ENCODE results near the gene NPR1.

Gene NPR1

GRCh38 chr1:153678519-153679336 lies at the start of gene NPR1:
Gene NPR1 (plus strand): TSS chr1:153678688. CDS start chr1:153679109, 421 bp downstream.
- TF ChIP-seq CTCF (IDR thresholded peaks at IDR 0.05; ENCODE audit: low read depth, low read length, poor library complexity, severe bottlenecking) (no peak), EZH2phosphoT487 (IDR thresholded peaks at IDR 0.05; ENCODE audit: borderline replicate concordance, low read length) (no peak)
- Histone ChIP-seq H3K4me2 (ENCODE audit: low read length) (peak within 1 kb of the TSS; percentile 54), H3F3A (ENCODE audit: control insufficient read depth, insufficient read depth) (no peaks in the 10 kb centered on the region), H3K4me3 (ENCODE audit: low read length) (peak within 1 kb of the TSS; percentile 48), H3K27ac (ENCODE audit: low read depth, low read length) (no peak within 1 kb of the TSS), H3K9me3 (ENCODE audit: control insufficient read depth, insufficient read depth, low read length) (no peaks in the 10 kb centered on the region), H3K27me3 (ENCODE audit: control insufficient read depth, low read length) (peaks cover 51% of the 10 kb centered on the region), H3K9me2 (replicated peaks; ENCODE audit: control insufficient read depth, low read length) (no peaks in the 10 kb centered on the region), H3K36me3 (ENCODE audit: control insufficient read depth, low read length) (no peaks in the 10 kb centered on the region), H3K79me2 (ENCODE audit: control insufficient read depth, low read length) (no peaks in the 10 kb centered on the region), H3K4me1 (ENCODE audit: control insufficient read depth, low read length) (peaks cover 9% of the 10 kb centered on the region), H4K20me1 (ENCODE audit: control insufficient read depth, insufficient read depth, low read depth, low read length) (no peaks in the 10 kb centered on the region)

DNA sequence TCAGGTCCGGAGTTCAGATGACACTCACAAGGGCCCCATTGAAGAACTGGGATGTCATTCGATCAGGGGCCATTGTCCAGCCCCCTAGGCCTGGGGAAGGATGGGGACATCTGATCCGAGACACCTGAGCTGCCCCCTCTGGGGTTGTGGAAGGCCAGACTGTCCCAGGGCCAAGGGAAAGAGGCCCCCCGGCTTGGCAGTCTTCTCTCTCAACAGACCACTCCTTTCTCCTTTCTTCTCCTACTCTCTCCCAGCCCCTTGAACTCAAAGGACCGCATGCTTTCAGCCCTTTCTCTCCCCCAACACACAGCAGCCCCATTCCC lies 49.2 kb upstream of the NPR1 start:
- Histone ChIP-seq H3K4me2 (ENCODE audit: low read length) (no peak overlapping the region), H3K27ac (ENCODE audit: low read depth, low read length) (no peak overlapping the region), H3K27me3 (ENCODE audit: control insufficient read depth, low read length) (no peaks in the 10 kb centered on the region), H3K9me3 (ENCODE audit: control insufficient read depth, insufficient read depth, low read length) (no peaks in the 10 kb centered on the region), H3K9me2 (replicated peaks; ENCODE audit: control insufficient read depth, low read length) (no peaks in the 10 kb centered on the region), H3K36me3 (ENCODE audit: control insufficient read depth, low read length) (peaks cover 7% of the 10 kb centered on the region), H3F3A (ENCODE audit: control insufficient read depth, insufficient read depth) (peaks cover 5% of the 10 kb centered on the region; the same call in 1 of the 2 replicates), H4K20me1 (ENCODE audit: control insufficient read depth, insufficient read depth, low read depth, low read length) (no peaks in the 10 kb centered on the region), H3K4me3 (ENCODE audit: low read length) (no peak overlapping the region), H3K4me1 (ENCODE audit: control insufficient read depth, low read length) (peaks cover 50% of the 10 kb centered on the region), H3K79me2 (ENCODE audit: control insufficient read depth, low read length) (peaks cover 13% of the 10 kb centered on the region)
- no peak for TF ChIP-seq EZH2phosphoT487 (IDR thresholded peaks at IDR 0.05; ENCODE audit: borderline replicate concordance, low read length)
- TF ChIP-seq CTCF (IDR thresholded peaks at IDR 0.05; ENCODE audit: low read depth, low read length, poor library complexity, severe bottlenecking), result no peak

DNA sequence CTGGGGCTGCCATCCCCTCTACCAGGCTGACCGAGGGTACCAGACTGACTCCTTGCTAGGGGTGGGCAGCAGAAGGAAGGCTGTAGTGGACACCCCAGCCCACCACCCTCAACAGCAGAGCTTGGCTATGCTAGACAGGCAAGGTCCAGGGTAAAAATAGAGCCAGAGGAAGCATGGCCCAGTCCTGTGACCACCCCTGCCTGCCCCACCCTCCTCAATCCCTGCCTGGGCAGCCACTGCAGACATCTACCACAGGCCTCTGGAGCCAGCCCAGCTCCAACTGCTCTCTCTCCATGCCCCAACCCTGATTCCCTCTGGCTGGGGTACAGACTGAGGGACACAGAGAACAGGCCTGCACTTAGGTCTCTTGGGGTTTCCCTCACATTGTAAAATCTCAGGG lies 48.5 kb upstream of the NPR1 start:
- no peaks in the 10 kb centered on the region for H3K9me3 ChIP-seq (ENCODE audit: control insufficient read depth, insufficient read depth, low read length)
- no peaks in the 10 kb centered on the region for H3K9me2 ChIP-seq (replicated peaks; ENCODE audit: control insufficient read depth, low read length)
- no peaks in the 10 kb centered on the region for H3K27me3 ChIP-seq (ENCODE audit: control insufficient read depth, low read length)
- H3K27ac ChIP-seq (ENCODE audit: low read depth, low read length), result no peak overlapping the region
- peaks cover 45% of the 10 kb centered on the region for H3K4me1 ChIP-seq (ENCODE audit: control insufficient read depth, low read length)
- peaks cover 3% of the 10 kb centered on the region; the same call in 1 of the 2 replicates for H3F3A ChIP-seq (ENCODE audit: control insufficient read depth, insufficient read depth)
- H3K4me2 ChIP-seq (ENCODE audit: low read length), result no peak overlapping the region
- no peaks in the 10 kb centered on the region for H4K20me1 ChIP-seq (ENCODE audit: control insufficient read depth, insufficient read depth, low read depth, low read length)
- peaks cover 20% of the 10 kb centered on the region for H3K79me2 ChIP-seq (ENCODE audit: control insufficient read depth, low read length)
- peaks cover 7% of the 10 kb centered on the region for H3K36me3 ChIP-seq (ENCODE audit: control insufficient read depth, low read length)
- H3K4me3 ChIP-seq (ENCODE audit: low read length), result no peak overlapping the region
- TF ChIP-seq CTCF (IDR thresholded peaks at IDR 0.05; ENCODE audit: low read depth, low read length, poor library complexity, severe bottlenecking) (no peak), EZH2phosphoT487 (IDR thresholded peaks at IDR 0.05; ENCODE audit: borderline replicate concordance, low read length) (no peak)
